Heart right ventricle (tissue), 16 donors: ENCODE results near the gene ELL. TPM values are rescaled to one million over a fixed set of nuclear protein-coding genes. Genes with fewer than 3 reads are reported as not detected.
A peak's percentile ranks its signal among the peaks of the same experiment; 100 is the strongest.

ENCODE experiments used
- ATAC-seq, 8 donors: fragments of 200-7000 bp; cut with Tn5 transposase; one replicate each; pipeline ENCODE4 v1.9.1; 2020; ENCODE audit warnings: mild to moderate bottlenecking in 8 of 8, moderate library complexity in 8 of 8, moderate number of reproducible peaks in 1 of 8
- DNase-seq, 2 donors: peaks; one replicate each; pipeline ENCODE4 v3.0.0-alpha.2; 2020
- H3K27ac ChIP-seq, 10 donors: fragments of 200-600 bp; sonication (generic) in 2 of 10; one replicate each; pipeline versions ENCODE4 v1.5.0 to v1.8.0; 2020 to 2022; ENCODE audit warnings: mild to moderate bottlenecking in 3 of 10
- H3K27me3 ChIP-seq, 7 donors: fragments of 200-600 bp; one replicate each; pipeline ENCODE4 v1.8.0; 2021 to 2022; ENCODE audit warnings: mild to moderate bottlenecking in 2 of 7
- H3K36me3 ChIP-seq, 9 donors: fragments of 200-600 bp; sonication (generic) in 1 of 9; one replicate each; pipeline versions ENCODE4 v1.5.0 to v1.8.0; 2020 to 2022; ENCODE audit warnings: mild to moderate bottlenecking in 2 of 9
- H3K4me1 ChIP-seq, 9 donors: fragments of 200-600 bp; sonication (generic) in 1 of 9; one replicate each; pipeline versions ENCODE4 v1.5.0 to v1.8.0; 2020 to 2022; ENCODE audit warnings: mild to moderate bottlenecking in 4 of 9
- H3K4me3 ChIP-seq, 10 donors: fragments of 200-600 bp; sonication (generic) in 2 of 10; one replicate each; pipeline versions ENCODE4 v1.5.0 to v1.8.0; 2020 to 2022; ENCODE audit warnings: mild to moderate bottlenecking in 7 of 10, moderate library complexity in 2 of 10
- H3K9me3 ChIP-seq, 11 donors: fragments of 200-600 bp in 10 of 11; sonication (generic) in 2 of 11; one replicate each; pipeline versions ENCODE4 v1.5.0 to v1.8.0; 2013 to 2022; ENCODE audit warnings: mild to moderate bottlenecking in 2 of 11, control low read depth in 1 of 11, moderate library complexity in 1 of 11
- CTCF ChIP-seq, 9 donors: fragments of 200-600 bp; sonication (generic) in 2 of 9; IDR thresholded peaks; one replicate each; pipeline versions ENCODE4 v1.5.0 to v1.8.0; 2021 to 2022; ENCODE audit warnings: antibody characterized with exemption in 9 of 9, mild to moderate bottlenecking in 5 of 9, moderate library complexity in 1 of 9
- WGBS, 2 donors: extraction: QIAGEN DNeasy Blood & Tissue Kit; methylation state at CpG; one replicate each; pipeline ENCODE4 v1.1.7; 2013; ENCODE audit warnings: inconsistent platforms in 1 of 2; 5-methylcytosine and 5-hydroxymethylcytosine counted together
- intact Hi-C, 10 donors: fragments of 100-400 bp; cut with DNase I; formaldehyde crosslinking; loops; one replicate each; pipeline versions ENCODE4 v1.11.1 to v1.14.2; 2022
- polyA plus RNA-seq, 2 donors: library from polyadenylated mRNA; stranded (reverse); fragments of 200-250 nt; gene quantifications; one replicate each; pipeline ENCODE4 v1.2.3, GENCODE V29; 2013
- total RNA-seq, 10 donors: library from RNA; stranded (reverse); fragmentation: NEBNext Ultra II Directional in 3 of 10; extraction: Animal tissue kit (Norgen Biotek cat#: 25700) in 3 of 10; gene quantifications; one replicate each; pipeline versions ENCODE4 v1.2.1 to v1.2.4, GENCODE V29; 2021 to 2023
- donor health status: Arrhythmogenic right ventricular cardiomyopathy.
- donor health status: ischemic (EF 13 %, LVEDD 7.1; RV severe dilation, severe dysfunction).
- donor health status: healthy with polysubstance abuse.
- donor health status: DM: no; HTN: yes; CAD: no.
- donor health status: DM: no; HTN: no; CAD: no.
- donor health status: ischemic (EF 25% LVEDD 6.9; RV normal size, moderate dysfunction).
- donor health status: ischemic (EF 25% LVEDD 5.7; RV mildly dilated, moderate dysfunction).
- donor health status: healthy.
- donor health status: DM: yes; HTN: yes; CAD: no.
- donor health status: Ischemic cardiomyopathy.
- donor health status: ischemic (EF 35%, LVEDD 5.7; RV mildly dilated, moderate dysfunction).
- donor health status: nonischemic (EF 11% LVEDD 7.7; RV severe dilation, severe dysfunction).
- donor health status: DM: yes; HTN: yes; CAD: no.
- donor health status: PGD.
- donor health status: ischemic (EF 29% LVEDD 5.4; RV normal size, mild dysfunction).
- donor health status: nonischemic (EF 23%, LVEDD 6.1; RV moderate dilation, normal function).

Gene ELL
- total and polyA plus RNA-seq, 12 donors, result 4.0 to 13.1 (median 6.8) TPM

GRCh38 chr19:18433735-18434398, 88.0 kb downstream of the ELL start:
- H3K27me3 ChIP-seq, result peaks cover 0 to 23% (median 0%) of the 10 kb centered on the region in 7 donors
- WGBS, 2 donors, result 17 to 23% methylated on average over 37 to 59 of the region's 60 CpGs
- DNase-seq (no peak), ATAC-seq (no peak)
- peak overlapping the region in 7 of 10 donors; percentile 32 to 62 (median 44) for H3K27ac ChIP-seq
- intact Hi-C loops, result no loop called here
- peaks cover 0 to 29% (median 0%) of the 10 kb centered on the region in 9 donors for H3K36me3 ChIP-seq
- peaks cover 20 to 70% (median 46%) of the 10 kb centered on the region in 9 donors for H3K4me1 ChIP-seq
- peak overlapping the region in 9 of 10 donors; percentile 10 to 57 (median 51) for H3K4me3 ChIP-seq
- no peak for TF ChIP-seq CTCF (IDR thresholded peaks at IDR 0.05)
- no peaks in the 10 kb centered on the region for H3K9me3 ChIP-seq

DNA sequence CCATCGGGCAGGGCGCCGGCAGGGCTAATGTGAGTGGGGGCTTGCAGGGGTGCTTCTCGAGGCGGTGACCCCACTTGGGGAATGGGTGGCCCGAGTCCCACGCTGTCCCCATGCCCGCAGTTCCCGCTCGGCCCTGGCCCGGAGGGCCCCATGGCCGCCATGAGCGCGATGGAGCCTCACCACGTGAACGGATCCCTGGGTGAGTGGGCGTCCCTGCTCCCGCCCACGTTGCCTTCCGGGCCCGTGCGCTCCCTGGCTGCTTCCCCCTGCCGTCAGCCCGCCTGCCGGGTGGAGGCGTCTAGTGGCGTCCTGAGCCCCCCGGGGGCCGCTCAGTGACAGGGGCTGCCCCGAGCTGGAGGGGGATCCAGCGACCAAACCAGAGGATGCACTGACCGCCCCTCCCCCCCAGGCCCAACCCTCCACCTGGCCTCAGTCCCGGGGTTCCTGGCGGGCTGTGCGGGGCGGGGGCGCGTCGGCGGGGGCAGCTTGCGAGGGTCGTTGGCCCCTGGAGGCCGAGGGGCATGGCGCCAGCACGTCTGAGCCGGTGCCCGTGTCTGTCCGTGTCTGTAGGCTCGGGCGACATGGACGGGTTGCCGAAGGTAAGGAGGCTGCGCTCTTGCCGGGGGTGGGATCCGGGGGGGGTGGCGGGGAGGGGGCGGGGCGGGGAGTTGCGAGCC, 88.7 kb downstream of the ELL start:
- DNase-seq (no peak), ATAC-seq (no peak)
- no peak for TF ChIP-seq CTCF (IDR thresholded peaks at IDR 0.05)
- Histone ChIP-seq H3K9me3 (no peaks in the 10 kb centered on the region), H3K27ac (peak overlapping the region in 7 of 10 donors; percentile 32 to 62 (median 44)), H3K4me3 (peak overlapping the region in 9 of 10 donors; percentile 10 to 57 (median 51)), H3K4me1 (peaks cover 18 to 70% (median 45%) of the 10 kb centered on the region in 9 donors), H3K36me3 (peaks cover 0 to 32% (median 0%) of the 10 kb centered on the region in 9 donors), H3K27me3 (peaks cover 0 to 16% (median 0%) of the 10 kb centered on the region in 7 donors)
- intact Hi-C loops, result no loop called here
- WGBS, 2 donors, result 18% methylated on average over 49 to 59 of the region's 59 CpGs

DNA sequence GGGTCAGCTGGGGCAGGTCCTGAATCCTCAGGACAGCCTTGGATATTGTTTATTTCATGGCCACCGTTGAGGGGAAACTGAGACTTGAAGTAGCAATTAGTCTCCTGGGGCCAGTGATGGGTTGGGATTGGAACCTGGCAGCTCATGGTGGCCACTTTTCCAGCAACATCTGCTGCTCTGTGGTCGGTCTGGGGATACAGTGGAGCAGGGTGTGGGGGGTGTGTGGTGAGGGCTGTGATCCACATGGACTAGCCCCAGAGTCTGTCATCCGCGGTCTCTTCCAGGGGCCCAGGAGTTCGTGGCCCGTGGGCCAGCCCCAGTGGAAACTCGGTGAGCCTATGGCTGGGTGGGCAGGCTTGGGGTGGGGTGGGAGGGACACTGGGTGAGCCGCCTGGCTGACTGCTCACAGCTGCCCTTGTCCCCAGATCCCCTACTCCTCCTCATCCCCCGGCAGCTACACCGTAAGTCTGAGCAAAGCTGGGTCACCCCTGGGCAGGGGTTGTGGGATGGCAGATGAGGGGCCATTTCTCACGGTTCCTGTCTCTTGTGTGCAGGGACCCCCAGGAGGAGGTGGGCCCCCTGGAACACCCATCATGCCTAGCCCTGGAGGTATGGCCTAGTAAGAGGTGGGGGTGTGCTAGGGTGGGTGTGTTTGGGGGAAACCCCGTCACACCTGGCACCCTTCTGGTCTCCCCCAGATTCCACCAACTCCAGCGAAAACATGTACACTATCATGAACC, 89.4 kb downstream of the ELL start:
- peak overlapping the region in 5 of 10 donors; percentile 32 to 62 (median 44) for H3K27ac ChIP-seq
- TF ChIP-seq CTCF (IDR thresholded peaks at IDR 0.05), result no peak
- peaks cover 0 to 35% (median 0%) of the 10 kb centered on the region in 9 donors for H3K36me3 ChIP-seq

More for the DNA sequence above, 89.4 kb downstream of the ELL start:
- ATAC-seq (no peak), DNase-seq (no peak)
- H3K9me3 ChIP-seq, result no peaks in the 10 kb centered on the region
- intact Hi-C loops, result no loop called here
- peaks cover 0 to 9% (median 0%) of the 10 kb centered on the region in 7 donors for H3K27me3 ChIP-seq
- H3K4me3 ChIP-seq, result peak overlapping the region in 7 of 10 donors; percentile 42 to 57 (median 51)
- peaks cover 18 to 66% (median 40%) of the 10 kb centered on the region in 9 donors for H3K4me1 ChIP-seq
- WGBS, 2 donors, result 78 to 79% methylated on average over 12 to 13 of the region's 13 CpGs
